MM.1S (cell line): Measurements from ENCODE around the gene LGI1.

Source experiments
- CTCF ChIP-seq: fragments of 300-600 bp; sonication (generic); IDR thresholded peaks from 2 replicates; pipeline ENCODE4 v1.5.1; 2016; ENCODE audit warnings: antibody characterized with exemption, low read length, mixed read lengths
- EZH2 ChIP-seq: fragments of 300-600 bp; sonication (generic); optimal IDR thresholded peaks from 2 replicates; pipeline ENCODE3; 2017; ENCODE audit warnings: low read depth, mild to moderate bottlenecking, antibody characterized with exemption, low read length, mixed read lengths
- EZH2phosphoT487 ChIP-seq: fragments of 300-600 bp; sonication (generic); IDR thresholded peaks from 2 replicates; pipeline ENCODE4 v1.6.1; 2018; ENCODE audit warnings: antibody characterized with exemption, low read length

DNA sequence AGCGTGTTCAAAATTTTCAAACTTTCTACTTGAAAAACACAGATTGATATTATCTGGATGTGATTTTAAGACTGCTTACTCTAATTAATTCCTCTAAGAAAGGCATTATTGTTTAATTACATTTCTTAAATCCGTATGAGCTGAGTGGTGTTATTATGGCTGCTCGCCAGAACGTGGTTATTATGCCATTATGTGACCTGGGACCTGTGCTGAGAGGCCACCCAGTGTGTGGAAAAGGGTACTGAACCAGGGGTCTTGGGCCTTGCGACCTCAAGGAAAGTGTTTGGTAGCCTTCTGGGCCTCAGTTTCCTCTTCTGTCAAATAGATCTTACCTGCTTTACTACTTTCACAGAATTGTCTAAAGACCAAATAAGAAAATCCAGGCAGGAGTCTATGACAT lies 15.4 kb downstream of the LGI1 start:
- TF ChIP-seq CTCF (no peak), EZH2phosphoT487 (no peak), EZH2 (no peak)
